Natural killer cell treated with Interleukin-12 subunit alpha and Interleukin-12 subunit beta and Interleukin-15 and Interleukin-18, amount 100 ng/mL, for 72 hours (primary cell): Measurements from ENCODE around the gene FAM3D. TPM values are rescaled to one million over a fixed set of nuclear protein-coding genes. Genes with fewer than 3 reads are reported as not detected.
A peak's percentile ranks its signal among the peaks of the same experiment; 100 is the strongest.
"Not testable (repeated sequence)": the region's sequence is repeated elsewhere in the genome, so short reads cannot be mapped to it uniquely, and the experiment has no call there.

Source experiments
- ATAC-seq, 2 donors: fragments of 150-1000 bp; cut with Tn5 transposase in 1 of 2; sonication (Bioruptor Pico), chemical (Tn5 transposase) in 1 of 2; 2 replicates each; pipeline ENCODE4 v1.10.0; 2021
- DNase-seq: peaks from one replicate; pipeline ENCODE4 v3.0.0; 2022; ENCODE audit warnings: low spot score
- H3K27ac Mint-ChIP-seq, 2 donors: 1 replicate in 1 of 2; 2 replicates in 1 of 2; pipeline ENCODE4 v1.8.0; 2022; ENCODE audit warnings: mixed read lengths in 2 of 2, mild to moderate bottlenecking in 1 of 2, moderate library complexity in 1 of 2
- H3K27me3 Mint-ChIP-seq, 2 donors: 1 replicate in 1 of 2; 2 replicates in 1 of 2; pipeline ENCODE4 v1.8.0; 2022; ENCODE audit warnings: mixed read lengths in 2 of 2
- H3K36me3 Mint-ChIP-seq: one replicate; pipeline ENCODE4 v1.8.0; 2022; ENCODE audit warnings: mixed read lengths
- H3K4me1 Mint-ChIP-seq, 2 donors: 1 replicate in 1 of 2; 2 replicates in 1 of 2; pipeline ENCODE4 v1.8.0; 2022; ENCODE audit warnings: low read depth in 2 of 2, mixed read lengths in 2 of 2, mild to moderate bottlenecking in 1 of 2
- H3K4me3 Mint-ChIP-seq: one replicate; pipeline ENCODE4 v1.8.0; 2022; ENCODE audit warnings: mixed read lengths
- H3K9me3 Mint-ChIP-seq: 2 replicates; pipeline ENCODE4 v1.8.0; 2022; ENCODE audit warnings: mixed read lengths
- total RNA-seq, 2 donors: library from RNA; stranded (reverse); gene quantifications; one replicate each; pipeline ENCODE4 v1.2.3, GENCODE V29; 2022

Gene FAM3D, protein sequence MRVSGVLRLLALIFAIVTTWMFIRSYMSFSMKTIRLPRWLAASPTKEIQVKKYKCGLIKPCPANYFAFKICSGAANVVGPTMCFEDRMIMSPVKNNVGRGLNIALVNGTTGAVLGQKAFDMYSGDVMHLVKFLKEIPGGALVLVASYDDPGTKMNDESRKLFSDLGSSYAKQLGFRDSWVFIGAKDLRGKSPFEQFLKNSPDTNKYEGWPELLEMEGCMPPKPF
- not detected for total RNA-seq

DNA sequence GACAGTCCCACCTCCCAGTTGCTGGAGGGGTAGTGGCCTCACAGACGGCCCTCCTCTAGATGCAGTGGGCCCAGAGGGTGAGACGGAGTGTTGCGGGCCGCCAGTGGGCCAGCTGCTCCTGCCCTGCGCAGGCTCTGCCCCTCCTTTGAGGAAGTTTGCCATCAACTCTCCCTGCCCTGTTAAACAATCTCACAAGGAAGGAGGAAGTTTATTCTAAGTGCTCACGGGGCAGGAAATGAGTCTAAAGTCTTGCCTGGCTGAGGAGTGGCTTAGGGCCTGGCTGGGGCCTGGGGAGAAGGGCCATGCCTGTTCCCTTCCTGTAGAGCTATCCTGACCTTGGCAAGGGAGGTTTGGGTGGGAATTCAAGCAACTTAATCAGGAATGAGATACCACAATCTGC is at the start of gene FAM3D:
Gene FAM3D, minus strand, starts transcription at position 92 of the 400 bp plus-strand sequence. CDS start 11,211 bp downstream, outside the sequence.
- DNase-seq (peak; percentile 18), ATAC-seq (no peak)
- no peak within 1 kb of the TSS for H3K4me3 Mint-ChIP-seq
- no peaks in the 10 kb centered on the region for H3K9me3 Mint-ChIP-seq
- H3K36me3 Mint-ChIP-seq = no peaks in the 10 kb centered on the region
- H3K27me3 Mint-ChIP-seq = peaks cover 9 to 12% of the 10 kb centered on the region in 2 donors
- H3K27ac Mint-ChIP-seq = no peak within 1 kb of the TSS
- H3K4me1 Mint-ChIP-seq = no peaks in the 10 kb centered on the region

DNA sequence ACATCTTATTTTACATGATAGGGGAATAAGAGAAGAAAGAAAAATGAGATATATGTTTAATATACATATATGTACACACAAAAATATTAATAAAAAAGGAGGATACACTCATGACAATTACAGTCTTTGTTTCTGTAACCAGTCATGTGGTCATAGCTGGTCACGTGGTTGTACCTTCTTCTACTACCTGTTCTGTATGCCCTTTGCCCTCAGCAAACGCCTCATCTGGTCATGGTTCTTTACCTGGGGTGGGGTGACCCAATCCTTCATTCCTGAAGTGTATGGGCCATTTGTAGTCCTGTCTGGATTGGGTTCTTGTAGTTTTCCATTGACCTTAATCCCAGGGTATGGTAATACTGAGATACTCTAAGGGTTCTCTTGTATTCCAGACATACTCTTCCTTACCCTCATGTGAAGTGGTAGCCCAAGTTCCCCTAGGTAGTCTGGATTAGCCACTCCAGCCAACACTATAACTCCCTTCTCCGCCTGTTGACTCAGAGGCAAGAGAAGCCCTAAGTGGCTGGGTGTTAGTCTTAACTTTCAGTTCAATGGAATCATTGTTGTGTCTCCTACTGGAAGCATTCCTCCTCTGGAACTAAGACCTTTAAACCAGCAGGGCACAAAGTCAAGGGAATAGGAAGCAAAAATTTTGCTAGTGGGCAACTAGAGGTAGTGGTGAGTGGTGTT is 47.3 kb upstream of the FAM3D start:
- H3K36me3 Mint-ChIP-seq = no peaks in the 10 kb centered on the region
- no peaks in the 10 kb centered on the region for H3K4me1 Mint-ChIP-seq
- no peaks in the 10 kb centered on the region for H3K9me3 Mint-ChIP-seq
- ATAC-seq = no peak
- no peaks in the 10 kb centered on the region for H3K27me3 Mint-ChIP-seq
- no peak for DNase-seq
- no peak overlapping the region for H3K27ac Mint-ChIP-seq
- no peak overlapping the region for H3K4me3 Mint-ChIP-seq

DNA sequence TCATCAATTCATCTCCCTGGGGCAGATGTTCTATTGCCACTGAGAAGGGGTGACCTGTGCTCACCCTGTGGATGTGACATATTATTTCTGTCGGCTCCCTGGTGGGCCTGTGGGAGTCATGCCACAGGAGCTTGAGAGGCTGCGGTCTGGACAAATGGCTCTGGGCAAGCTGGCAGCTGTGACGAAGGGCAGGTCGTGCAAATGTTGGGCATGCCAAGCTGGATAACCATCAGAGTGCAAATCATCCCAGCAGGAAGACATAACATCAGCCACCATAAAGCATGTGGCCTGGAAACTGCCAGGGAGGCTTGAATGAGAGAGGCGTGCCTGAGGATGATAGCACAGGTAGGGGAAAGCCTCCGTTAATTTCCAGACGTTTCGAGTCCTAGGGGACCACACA is 45.3 kb upstream of the FAM3D start:
- Mint-ChIP-seq H3K9me3 (peaks cover 2% of the 10 kb centered on the region), H3K27ac (no peak overlapping the region), H3K27me3 (peaks cover 0 to 6% of the 10 kb centered on the region in 2 donors), H3K4me3 (no peak overlapping the region), H3K4me1 (no peaks in the 10 kb centered on the region), H3K36me3 (no peaks in the 10 kb centered on the region)
- ATAC-seq (no peak), DNase-seq (no peak)

DNA sequence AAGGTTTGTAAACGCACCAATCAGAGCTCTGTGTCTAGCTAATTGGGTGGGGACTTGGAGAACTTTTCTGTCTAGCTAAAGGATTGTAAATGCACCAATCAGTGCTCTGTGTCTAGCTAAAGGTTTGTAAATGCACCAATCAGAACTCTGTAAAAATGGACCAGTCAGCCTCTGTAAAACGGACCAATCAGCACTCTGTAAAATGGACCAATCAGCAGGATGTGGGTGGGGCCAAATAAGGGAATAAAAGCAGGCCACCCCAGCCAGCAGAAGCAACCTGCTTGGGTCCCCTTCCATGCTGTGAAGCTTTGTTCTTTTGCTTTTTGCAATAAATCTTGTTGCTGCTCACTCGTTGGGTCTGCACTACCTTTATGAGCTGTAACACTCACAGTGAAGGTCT is 42.4 kb upstream of the FAM3D start:
- not testable (repeated sequence) for H3K4me3 Mint-ChIP-seq, DNase-seq, H3K27ac Mint-ChIP-seq, H3K9me3 Mint-ChIP-seq, ATAC-seq, H3K4me1 Mint-ChIP-seq, H3K36me3 Mint-ChIP-seq, H3K27me3 Mint-ChIP-seq

DNA sequence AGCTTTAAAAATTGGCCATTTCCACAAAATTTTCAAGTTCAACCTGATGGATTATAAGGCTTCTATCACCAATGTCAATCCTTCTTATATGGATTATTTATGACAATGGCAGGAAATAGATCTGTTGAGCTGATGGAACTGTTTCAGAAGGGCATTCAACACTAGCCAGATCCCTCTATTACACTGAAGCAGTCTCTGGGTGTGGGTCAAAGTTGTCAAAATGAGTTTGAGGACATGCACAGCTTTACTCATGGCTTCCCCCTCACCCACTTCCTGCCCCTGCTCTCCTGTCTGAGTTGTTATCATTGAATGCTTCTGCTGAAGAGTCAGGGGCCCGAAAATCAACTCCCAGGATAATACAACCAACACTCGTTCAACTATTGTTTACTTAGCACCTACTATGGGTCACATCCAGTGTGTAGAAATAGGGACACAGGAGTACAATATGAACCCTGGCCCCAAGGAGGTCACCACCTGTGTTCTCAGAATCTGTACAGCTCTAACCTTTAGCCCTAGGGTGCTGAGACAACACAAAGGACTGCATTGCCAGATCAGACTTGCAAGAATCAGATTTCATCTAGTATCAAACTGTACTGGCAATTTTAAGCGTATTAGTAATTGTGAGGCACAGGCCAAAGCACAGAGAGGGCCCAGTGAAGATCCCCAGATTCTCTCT is 41.7 kb upstream of the FAM3D start:
- no peaks in the 10 kb centered on the region for H3K4me1 Mint-ChIP-seq
- H3K4me3 Mint-ChIP-seq = no peak overlapping the region
- peaks cover 2% of the 10 kb centered on the region for H3K9me3 Mint-ChIP-seq
- ATAC-seq (no peak), DNase-seq (no peak)
- no peaks in the 10 kb centered on the region for H3K36me3 Mint-ChIP-seq
- no peak overlapping the region for H3K27ac Mint-ChIP-seq
- H3K27me3 Mint-ChIP-seq = peaks cover 0 to 6% of the 10 kb centered on the region in 2 donors

DNA sequence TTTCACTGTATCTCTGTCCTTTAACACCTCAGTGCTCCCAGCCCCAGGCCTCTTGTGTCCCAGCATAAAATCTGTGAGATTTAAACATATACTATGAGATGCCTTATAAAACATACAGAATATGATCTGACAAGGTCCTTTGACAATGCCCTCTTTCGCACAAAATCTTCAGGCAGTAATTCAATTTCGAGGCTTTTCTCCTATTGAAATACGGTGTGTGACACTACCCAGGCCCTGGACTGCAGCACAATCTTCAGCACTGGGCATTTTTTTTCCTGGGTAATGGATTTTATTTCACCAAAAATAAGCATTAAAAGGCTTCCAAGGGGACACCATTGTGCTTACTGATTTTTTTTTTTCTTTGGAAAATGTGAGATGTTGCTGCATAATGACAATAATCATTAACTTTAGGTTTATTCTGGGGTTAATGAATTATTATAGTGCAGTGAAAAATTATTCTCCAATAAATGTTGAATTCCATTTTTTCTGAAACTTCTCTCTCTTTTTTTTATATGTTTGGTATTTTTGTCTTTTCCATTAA is 40.9 kb upstream of the FAM3D start:
- Mint-ChIP-seq H3K9me3 (peaks cover 2% of the 10 kb centered on the region), H3K27ac (no peak overlapping the region), H3K36me3 (no peaks in the 10 kb centered on the region), H3K4me1 (no peaks in the 10 kb centered on the region), H3K4me3 (no peak overlapping the region), H3K27me3 (peaks cover 0 to 6% of the 10 kb centered on the region in 2 donors)
- no peak for ATAC-seq
- DNase-seq = no peak

DNA sequence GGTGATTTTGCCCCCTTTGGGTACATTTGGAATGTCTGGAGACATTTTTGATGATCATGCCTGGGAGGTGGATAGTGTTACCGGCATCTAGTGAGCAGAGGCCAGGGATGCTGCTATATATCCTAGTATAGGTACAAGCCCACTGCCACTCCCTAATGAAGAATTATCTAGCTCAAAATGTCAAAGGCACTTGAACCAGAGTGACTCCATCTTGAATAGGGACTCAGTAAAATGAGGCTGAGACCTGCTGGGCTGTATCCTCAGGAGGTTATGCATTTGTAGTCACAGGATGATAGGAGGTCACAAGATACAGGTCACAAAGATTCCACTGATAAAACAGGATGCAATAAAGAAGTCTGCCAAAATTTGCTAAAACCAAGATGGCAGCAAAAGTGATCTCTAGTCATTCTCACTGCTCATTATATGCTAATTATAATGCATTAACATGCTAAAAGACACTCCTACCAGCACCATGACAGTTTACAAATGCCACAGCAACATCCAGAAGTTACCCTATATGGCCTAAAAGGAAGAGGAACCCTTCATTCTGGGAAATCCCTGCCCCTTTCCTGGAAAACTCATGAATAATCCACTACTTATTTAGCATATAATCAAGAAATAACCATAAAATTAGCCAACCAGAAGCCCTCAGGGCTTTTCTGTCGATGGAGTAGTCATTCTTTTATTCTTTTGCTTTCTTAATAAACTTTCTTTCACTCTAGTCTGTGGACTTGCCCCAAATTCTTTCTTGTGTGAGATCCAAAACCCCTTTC is 40.0 kb upstream of the FAM3D start:
- H3K27me3 Mint-ChIP-seq = peaks cover 0 to 6% of the 10 kb centered on the region in 2 donors
- H3K36me3 Mint-ChIP-seq = no peaks in the 10 kb centered on the region
- no peaks in the 10 kb centered on the region for H3K4me1 Mint-ChIP-seq
- H3K9me3 Mint-ChIP-seq = peaks cover 2% of the 10 kb centered on the region
- ATAC-seq = no peak
- H3K27ac Mint-ChIP-seq = no peak overlapping the region
- DNase-seq = no peak
- H3K4me3 Mint-ChIP-seq = no peak overlapping the region

DNA sequence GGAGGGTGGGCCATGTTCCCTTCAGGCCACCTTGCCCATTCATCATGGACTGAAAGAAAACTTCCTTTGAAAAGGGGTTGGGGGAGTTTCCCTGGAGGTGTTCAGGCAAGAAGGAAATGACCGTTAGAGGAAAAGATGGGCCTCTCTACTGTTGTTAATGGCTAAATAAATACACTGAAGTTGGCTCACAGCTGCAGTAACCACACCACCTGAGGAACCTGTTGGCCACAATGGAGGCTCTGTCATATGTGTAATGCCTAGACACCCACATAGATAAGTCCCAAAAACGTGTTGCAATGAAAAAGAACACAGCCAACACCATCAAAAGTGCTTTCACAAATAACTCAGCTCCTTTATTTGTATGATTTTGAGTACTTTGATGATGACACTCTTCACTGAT is 38.2 kb upstream of the FAM3D start:
- no peak overlapping the region for H3K27ac Mint-ChIP-seq
- no peak for ATAC-seq
- no peak for DNase-seq
- H3K9me3 Mint-ChIP-seq = peaks cover 2% of the 10 kb centered on the region
- H3K4me3 Mint-ChIP-seq = no peak overlapping the region
- H3K4me1 Mint-ChIP-seq = no peaks in the 10 kb centered on the region
- H3K36me3 Mint-ChIP-seq = no peaks in the 10 kb centered on the region
- H3K27me3 Mint-ChIP-seq = peaks cover 3 to 12% of the 10 kb centered on the region in 2 donors

DNA sequence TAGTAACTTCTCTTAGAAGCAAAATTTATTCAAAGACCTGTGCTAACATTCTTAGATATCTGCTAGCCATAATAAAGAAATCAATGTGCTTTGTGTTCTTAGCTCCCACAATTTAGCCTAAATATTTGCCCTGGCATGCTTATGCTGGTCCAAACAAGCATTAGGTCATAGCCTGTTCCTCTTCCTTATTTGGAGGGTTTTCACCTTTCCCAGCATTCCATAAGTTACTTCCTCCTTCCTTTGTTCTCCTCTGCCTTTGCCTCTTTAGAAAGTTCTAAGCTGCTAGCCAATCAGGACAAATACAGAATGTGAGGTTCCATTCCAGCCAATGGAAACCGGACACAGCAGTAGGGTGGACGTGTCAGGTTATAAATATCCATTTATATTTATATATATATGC is 37.7 kb upstream of the FAM3D start:
- not testable (repeated sequence) for H3K4me3 Mint-ChIP-seq, H3K9me3 Mint-ChIP-seq, H3K4me1 Mint-ChIP-seq, H3K36me3 Mint-ChIP-seq, H3K27ac Mint-ChIP-seq, DNase-seq, ATAC-seq
- H3K27me3 Mint-ChIP-seq = peaks cover 3 to 12% of the 10 kb centered on the region in 2 donors

DNA sequence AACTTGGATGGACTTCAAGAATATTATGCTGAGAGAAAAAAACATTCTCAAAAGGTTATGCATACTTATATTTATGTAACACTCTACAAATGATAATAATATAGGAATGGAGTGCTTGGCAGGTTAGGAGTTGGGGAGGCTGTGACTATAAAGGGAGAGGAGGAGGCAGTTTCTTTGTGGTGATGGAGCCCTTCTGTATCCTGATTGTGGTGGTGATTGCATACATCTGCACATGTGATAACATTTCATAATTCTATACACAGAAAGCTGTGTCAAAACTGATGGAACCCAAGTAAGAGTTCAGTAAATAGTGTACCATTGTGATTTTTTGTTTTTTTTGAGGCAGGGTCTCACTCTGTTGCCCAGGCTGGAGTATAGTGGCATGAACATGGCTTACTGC is 31.7 kb upstream of the FAM3D start:
- Mint-ChIP-seq H3K4me1 (peaks cover 0 to 6% of the 10 kb centered on the region in 2 donors), H3K4me3 (no peak overlapping the region), H3K36me3 (no peaks in the 10 kb centered on the region), H3K27me3 (peaks cover 6 to 8% of the 10 kb centered on the region in 2 donors), H3K9me3 (no peaks in the 10 kb centered on the region), H3K27ac (no peak overlapping the region)
- DNase-seq = no peak
- no peak for ATAC-seq

DNA sequence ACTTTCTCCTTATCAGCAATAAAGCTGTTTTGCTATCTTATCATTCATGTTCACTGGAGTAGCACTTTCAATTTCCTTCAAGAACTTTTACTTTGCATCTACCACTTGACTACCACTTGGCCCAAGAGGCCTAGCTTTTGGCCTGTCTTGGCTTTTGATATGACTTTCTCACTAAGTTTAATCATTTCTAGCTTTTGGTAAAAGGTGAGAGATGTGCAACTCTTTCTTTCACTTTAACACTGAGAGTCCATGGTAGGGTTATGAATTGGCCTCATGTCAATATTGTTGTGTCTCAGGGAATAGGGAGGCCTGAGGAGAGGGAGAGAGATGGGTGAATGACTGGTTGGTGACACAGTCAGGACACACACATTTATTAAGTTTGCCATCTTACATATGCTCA is 31.0 kb upstream of the FAM3D start:
- ATAC-seq = peak in 1 of 2 donors; percentile 61
- peaks cover 6 to 8% of the 10 kb centered on the region in 2 donors for H3K27me3 Mint-ChIP-seq

DNA sequence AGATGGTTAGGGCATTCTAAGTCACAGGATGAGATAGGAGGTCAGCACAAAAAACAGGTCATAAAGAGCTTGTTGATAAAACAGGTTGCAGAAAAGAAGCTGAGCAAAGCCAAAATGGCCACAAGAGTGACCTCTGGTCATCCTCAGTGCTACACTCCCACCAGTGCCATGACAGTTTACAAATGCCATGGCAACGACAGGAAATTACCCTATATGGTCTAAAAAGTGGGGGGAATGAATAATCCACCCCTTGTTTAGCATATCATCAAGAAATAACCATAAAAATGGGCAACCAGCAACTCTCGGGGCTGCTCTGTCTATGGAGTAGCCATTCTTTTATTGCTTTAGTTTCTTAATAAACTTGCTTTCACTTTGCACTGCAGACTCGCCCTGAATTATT is 30.2 kb upstream of the FAM3D start:
- not testable (repeated sequence) for H3K27me3 Mint-ChIP-seq, ATAC-seq

More for the DNA sequence above, 31.0 kb upstream of the FAM3D start:
- DNase-seq = no peak
- H3K36me3 Mint-ChIP-seq = no peaks in the 10 kb centered on the region
- H3K27ac Mint-ChIP-seq = no peak overlapping the region
- H3K4me3 Mint-ChIP-seq = no peak overlapping the region
- no peaks in the 10 kb centered on the region for H3K9me3 Mint-ChIP-seq
- H3K4me1 Mint-ChIP-seq = peaks cover 0 to 6% of the 10 kb centered on the region in 2 donors

DNA sequence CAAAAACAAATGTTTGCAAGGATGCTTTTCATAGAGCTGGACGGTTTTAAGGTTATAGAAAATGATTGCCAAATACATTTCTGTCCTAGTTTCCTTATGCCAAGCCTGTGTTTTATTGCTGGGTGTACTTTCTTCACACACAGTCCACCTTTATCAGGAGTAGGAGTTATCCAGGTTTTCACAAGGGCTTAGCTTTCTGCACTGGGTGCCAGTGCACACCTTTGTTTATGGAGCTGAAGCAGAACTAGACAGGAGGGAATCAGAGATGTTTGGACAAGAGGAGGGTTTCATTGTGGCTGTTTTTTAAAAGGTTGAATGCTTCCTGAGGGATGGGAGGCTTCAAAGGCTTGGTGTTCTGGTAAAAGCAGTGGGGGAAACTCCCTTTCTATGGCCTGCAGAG is 29.5 kb upstream of the FAM3D start:
- peaks cover 0 to 6% of the 10 kb centered on the region in 2 donors for H3K4me1 Mint-ChIP-seq
- no peaks in the 10 kb centered on the region for H3K9me3 Mint-ChIP-seq
- no peak for ATAC-seq

More for the DNA sequence above, 30.2 kb upstream of the FAM3D start:
- H3K36me3 Mint-ChIP-seq, H3K9me3 Mint-ChIP-seq, H3K4me1 Mint-ChIP-seq, H3K27ac Mint-ChIP-seq, DNase-seq, H3K4me3 Mint-ChIP-seq: not testable (repeated sequence)

More for the DNA sequence above, 29.5 kb upstream of the FAM3D start:
- Mint-ChIP-seq H3K27me3 (peaks cover 6 to 8% of the 10 kb centered on the region in 2 donors), H3K36me3 (no peaks in the 10 kb centered on the region), H3K4me3 (no peak overlapping the region), H3K27ac (no peak overlapping the region)
- DNase-seq = no peak
